Mucosa of rectum (tissue), 2 donors: ENCODE results near the gene FH.

Experiments
- H3K27ac ChIP-seq, 2 donors: one replicate each; pipeline ENCODE4 v1.7.0; 2013; ENCODE audit warnings: inconsistent platforms in 2 of 2, low read depth in 2 of 2, low read length in 2 of 2
- H3K27me3 ChIP-seq, 2 donors: one replicate each; pipeline ENCODE4 v1.7.0; 2013; ENCODE audit warnings: low read length in 2 of 2; ENCODE audit not compliant: control insufficient read depth in 2 of 2, insufficient read depth in 2 of 2
- H3K36me3 ChIP-seq, 2 donors: one replicate each; pipeline ENCODE4 v1.7.0; 2013; ENCODE audit warnings: low read length in 2 of 2; ENCODE audit not compliant: control insufficient read depth in 2 of 2, insufficient read depth in 2 of 2
- H3K4me1 ChIP-seq, 2 donors: one replicate each; pipeline ENCODE4 v1.7.0; 2013; ENCODE audit warnings: low read length in 2 of 2, mild to moderate bottlenecking in 1 of 2; ENCODE audit not compliant: control insufficient read depth in 2 of 2, insufficient read depth in 2 of 2
- H3K4me3 ChIP-seq, 2 donors: one replicate each; pipeline ENCODE4 v1.7.0; 2013; ENCODE audit warnings: low read length in 2 of 2
- H3K9ac ChIP-seq, 2 donors: one replicate each; pipeline ENCODE4 v1.7.0; 2013; ENCODE audit warnings: low read length in 2 of 2, low read depth in 1 of 2, mild to moderate bottlenecking in 1 of 2
- H3K9me3 ChIP-seq, 2 donors: one replicate each; pipeline ENCODE4 v1.7.0; 2013; ENCODE audit warnings: low read length in 2 of 2; ENCODE audit not compliant: control insufficient read depth in 2 of 2
- donor health status: healthy.
- donor health status: Normal muscosa, but diverticular disease.

Gene FH

DNA sequence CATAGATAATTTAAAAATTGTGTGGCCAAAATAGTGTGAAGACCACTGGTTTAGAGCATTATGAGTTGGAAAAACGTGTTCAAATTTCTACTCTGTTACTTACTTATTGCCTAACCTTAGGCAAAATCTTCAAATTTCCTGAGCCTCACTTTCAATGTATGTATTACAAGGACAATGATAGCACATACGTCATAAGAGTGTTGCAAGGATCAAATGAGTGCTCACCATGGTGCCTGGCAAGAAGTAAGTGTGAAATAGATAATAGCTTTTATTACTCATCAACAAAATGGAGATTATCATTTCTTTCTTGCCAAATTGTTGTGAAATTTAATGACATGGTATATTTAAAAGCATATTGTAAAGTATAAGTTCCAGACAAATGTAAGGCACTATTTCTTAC lies 57.2 kb downstream of the FH start:
- no peaks in the 10 kb centered on the region for H3K36me3 ChIP-seq
- H3K9me3 ChIP-seq: no peaks in the 10 kb centered on the region
- no peaks in the 10 kb centered on the region for H3K4me1 ChIP-seq
- no peak overlapping the region for H3K4me3 ChIP-seq
- no peaks in the 10 kb centered on the region for H3K27me3 ChIP-seq
- H3K9ac ChIP-seq: no peak overlapping the region
- no peak overlapping the region for H3K27ac ChIP-seq

DNA sequence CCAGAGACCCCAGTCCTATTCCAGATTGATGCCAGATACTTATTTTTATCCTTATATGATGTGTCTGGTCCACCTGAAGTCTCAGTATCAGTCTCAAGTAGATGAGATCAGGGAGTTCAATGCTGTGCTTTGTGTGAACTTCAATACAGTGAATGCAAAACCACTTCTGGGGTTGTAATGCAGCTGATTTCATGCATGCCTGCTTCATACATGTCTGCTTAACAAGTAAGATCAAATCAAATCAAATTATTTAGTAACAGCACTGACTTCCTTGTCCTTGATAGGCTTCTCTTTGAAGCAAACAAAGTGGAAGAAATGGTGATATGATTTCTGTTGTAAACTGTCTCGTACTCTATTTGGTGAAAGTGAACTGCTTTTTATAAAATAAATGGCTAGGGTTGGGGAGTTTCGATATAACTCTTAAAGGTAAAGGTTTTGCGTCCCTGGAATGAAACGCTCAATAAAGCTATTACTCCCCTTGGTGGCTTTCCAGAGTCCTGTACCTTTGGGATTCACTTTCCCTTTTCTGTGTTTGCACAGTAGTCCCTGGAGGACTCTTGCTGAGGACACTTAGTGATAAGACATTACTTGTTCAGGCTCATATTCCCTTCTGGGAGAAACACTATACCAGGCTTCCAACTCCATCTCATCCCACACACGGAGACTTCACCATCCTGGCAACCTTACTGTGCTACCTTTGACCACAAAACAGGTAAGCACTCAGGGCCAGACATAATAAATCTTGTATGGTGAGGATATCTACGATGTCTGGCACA lies 59.3 kb downstream of the FH start:
- Histone ChIP-seq H3K4me1 (no peaks in the 10 kb centered on the region), H3K27me3 (no peaks in the 10 kb centered on the region), H3K9me3 (no peaks in the 10 kb centered on the region), H3K27ac (no peak overlapping the region), H3K9ac (no peak overlapping the region), H3K4me3 (no peak overlapping the region), H3K36me3 (no peaks in the 10 kb centered on the region)

DNA sequence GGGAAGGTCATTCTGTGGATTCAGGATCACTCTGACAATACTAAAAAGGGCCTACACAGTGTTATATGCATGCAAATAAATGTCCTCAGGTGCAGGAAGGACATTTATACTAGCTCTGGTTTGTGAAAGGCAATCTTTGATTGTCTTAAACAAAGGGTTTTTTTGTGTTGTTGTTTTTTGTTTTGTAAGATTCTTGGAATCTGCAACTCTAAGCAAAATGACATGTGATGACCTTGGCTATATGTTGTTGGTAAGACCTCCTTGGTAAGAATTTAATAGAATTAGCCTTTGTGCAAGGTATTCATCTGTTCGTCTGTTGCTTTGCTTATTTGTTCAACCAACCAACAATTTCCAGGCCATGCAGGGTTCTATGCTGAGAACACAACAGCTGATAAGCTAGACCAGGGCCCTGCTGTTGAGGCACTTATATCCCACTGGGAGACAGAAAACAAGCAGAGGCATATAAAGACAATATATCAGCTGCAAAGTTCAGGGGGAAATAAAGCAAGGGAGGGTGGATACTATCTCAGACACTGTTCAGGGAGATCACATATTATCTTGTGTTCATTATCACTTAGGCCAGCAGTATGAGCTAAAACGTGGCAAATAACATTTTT lies 60.3 kb downstream of the FH start:
- H3K27ac ChIP-seq: no peak overlapping the region
- H3K4me1 ChIP-seq: no peaks in the 10 kb centered on the region
- no peak overlapping the region for H3K4me3 ChIP-seq
- no peaks in the 10 kb centered on the region for H3K9me3 ChIP-seq
- no peaks in the 10 kb centered on the region for H3K27me3 ChIP-seq
- no peak overlapping the region for H3K9ac ChIP-seq
- no peaks in the 10 kb centered on the region for H3K36me3 ChIP-seq

DNA sequence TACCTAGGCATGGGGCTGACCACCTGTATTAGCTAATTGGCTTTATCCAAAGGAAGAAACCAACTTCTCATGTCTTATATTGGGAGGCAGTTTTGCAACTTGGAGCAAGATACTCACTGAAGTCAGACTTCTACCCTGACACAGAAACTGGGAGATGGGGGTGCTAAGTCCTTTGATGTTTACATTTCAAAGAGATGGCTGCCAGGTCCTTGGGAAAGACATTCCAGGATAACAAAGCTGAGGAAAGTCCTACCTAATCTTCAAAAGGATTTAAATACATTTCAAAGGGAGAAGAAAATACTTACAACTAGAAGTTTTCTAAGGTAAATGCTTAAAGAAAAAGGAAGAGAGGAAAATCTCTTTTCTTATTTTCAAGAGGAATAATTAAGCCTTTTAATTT lies 62.1 kb downstream of the FH start:
- Histone ChIP-seq H3K9ac (no peak overlapping the region), H3K27ac (no peak overlapping the region), H3K36me3 (no peaks in the 10 kb centered on the region), H3K4me1 (no peaks in the 10 kb centered on the region), H3K9me3 (no peaks in the 10 kb centered on the region), H3K27me3 (no peaks in the 10 kb centered on the region), H3K4me3 (no peak overlapping the region)

DNA sequence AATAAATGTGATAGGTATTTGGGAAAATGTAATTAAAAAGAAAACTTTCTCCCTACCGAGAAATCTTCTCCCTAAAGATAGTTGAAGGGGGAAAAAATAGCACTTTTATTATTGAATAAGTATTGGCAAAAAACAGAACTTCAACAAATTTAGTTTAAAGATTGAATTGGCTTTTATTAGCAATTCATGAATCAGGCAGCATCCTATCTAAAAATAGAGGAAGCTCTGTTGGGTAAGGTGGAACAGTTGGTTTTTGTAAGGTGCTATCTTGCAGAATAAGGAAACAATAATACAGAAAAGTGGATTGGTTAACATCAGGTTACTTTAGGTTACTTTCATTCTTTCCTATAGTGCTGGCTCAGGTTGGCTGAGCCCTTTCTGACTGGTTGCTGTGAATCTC lies 62.8 kb downstream of the FH start:
- Histone ChIP-seq H3K4me1 (no peaks in the 10 kb centered on the region), H3K4me3 (no peak overlapping the region), H3K27ac (no peak overlapping the region), H3K36me3 (no peaks in the 10 kb centered on the region), H3K27me3 (no peaks in the 10 kb centered on the region), H3K9me3 (no peaks in the 10 kb centered on the region), H3K9ac (no peak overlapping the region)

DNA sequence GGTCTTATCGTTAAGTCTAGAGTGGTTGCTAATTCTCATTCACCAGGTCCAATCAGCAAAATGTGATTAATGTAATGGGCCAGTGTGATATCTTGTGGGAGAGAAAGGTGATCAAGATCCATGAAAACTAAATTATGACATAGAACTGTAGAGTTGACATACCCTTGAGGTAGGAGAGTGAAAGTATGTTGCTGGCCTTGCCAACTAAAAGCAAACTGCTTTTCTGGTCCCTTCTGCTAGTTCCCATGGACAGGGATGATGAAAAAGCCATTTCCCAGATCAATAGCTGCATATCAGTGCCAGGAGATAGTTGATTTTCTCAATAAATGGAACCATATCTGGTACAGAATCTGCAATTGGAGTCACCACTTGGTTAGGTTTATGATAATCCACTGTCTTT lies 65.8 kb downstream of the FH start:
- H3K4me1 ChIP-seq: no peaks in the 10 kb centered on the region
- H3K36me3 ChIP-seq: no peaks in the 10 kb centered on the region
- no peak overlapping the region for H3K9ac ChIP-seq
- H3K27me3 ChIP-seq: no peaks in the 10 kb centered on the region
- H3K27ac ChIP-seq: no peak overlapping the region
- no peak overlapping the region for H3K4me3 ChIP-seq
- no peaks in the 10 kb centered on the region for H3K9me3 ChIP-seq

DNA sequence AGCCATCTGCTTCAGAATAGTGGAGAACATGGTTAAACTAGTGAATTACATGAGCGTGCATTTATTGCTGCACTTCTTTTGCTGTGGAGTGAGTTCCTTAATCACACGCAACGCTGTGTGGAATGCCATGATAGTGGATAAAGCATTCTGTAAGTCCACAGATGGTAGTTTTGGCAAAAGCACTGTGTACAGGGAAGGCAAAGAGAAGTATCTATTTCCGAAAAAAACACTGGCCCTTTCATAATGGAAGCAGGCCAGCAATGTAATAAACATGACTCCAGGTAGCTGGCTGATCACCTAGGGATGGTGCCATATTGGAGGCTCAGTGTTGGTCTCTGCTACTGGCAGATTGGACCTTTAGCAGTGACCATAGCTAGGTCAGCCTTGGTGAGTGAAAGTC lies 67.6 kb downstream of the FH start:
- no peaks in the 10 kb centered on the region for H3K36me3 ChIP-seq
- no peaks in the 10 kb centered on the region for H3K9me3 ChIP-seq
- H3K9ac ChIP-seq: no peak overlapping the region
- H3K27ac ChIP-seq: no peak overlapping the region
- H3K27me3 ChIP-seq: no peaks in the 10 kb centered on the region
- no peaks in the 10 kb centered on the region for H3K4me1 ChIP-seq
- no peak overlapping the region for H3K4me3 ChIP-seq
